H9 (cell line): ENCODE results near the gene FAU. TPM values are rescaled to one million over a fixed set of nuclear protein-coding genes. Genes with fewer than 3 reads are reported as not detected.

Experiments
- DNase-seq: peaks from one replicate; pipeline ENCODE4 v3.0.0-alpha.2; 2017
- H2AFZ ChIP-seq: one replicate; pipeline ENCODE4 v1.6.1; 2013; ENCODE audit warnings: mild to moderate bottlenecking, low read length, control low read depth, moderate library complexity
- H2AK5ac ChIP-seq: 2 replicates; pipeline ENCODE4 v1.6.1; 2013; ENCODE audit warnings: low read length, control low read depth, mixed read lengths; ENCODE audit not compliant: insufficient read length
- H2BK120ac ChIP-seq: one replicate; pipeline ENCODE4 v1.6.1; 2013; ENCODE audit warnings: low read depth, mild to moderate bottlenecking, low read length, control low read depth, inconsistent platforms; ENCODE audit not compliant: poor library complexity, severe bottlenecking
- H2BK12ac ChIP-seq: 2 replicates; pipeline ENCODE4 v1.6.1; 2013; ENCODE audit warnings: low read length, control low read depth, mixed read lengths, low read depth; ENCODE audit not compliant: insufficient read length
- H2BK15ac ChIP-seq: 2 replicates; pipeline ENCODE4 v1.6.1; 2013; ENCODE audit warnings: low read depth, low read length, control low read depth
- H2BK20ac ChIP-seq: one replicate; pipeline ENCODE4 v1.6.1; 2013; ENCODE audit warnings: low read depth, mild to moderate bottlenecking, low read length, control low read depth, inconsistent platforms; ENCODE audit not compliant: poor library complexity, severe bottlenecking
- H2BK5ac ChIP-seq: 2 replicates; pipeline ENCODE4 v1.6.1; 2013; ENCODE audit warnings: low read length, control low read depth, mixed read lengths; ENCODE audit not compliant: insufficient read length
- H3K14ac ChIP-seq: 2 replicates; pipeline ENCODE4 v1.6.1; 2013; ENCODE audit warnings: low read length, control low read depth; ENCODE audit not compliant: insufficient read depth
- H3K18ac ChIP-seq: 2 replicates; pipeline ENCODE4 v1.6.1; 2013; ENCODE audit warnings: low read depth, mild to moderate bottlenecking, mixed read lengths, low read length, control low read depth; ENCODE audit not compliant: insufficient read length
- H3K23ac ChIP-seq: 2 replicates; pipeline ENCODE4 v1.6.1; 2013; ENCODE audit warnings: low read length, control low read depth, mixed read lengths, low read depth; ENCODE audit not compliant: insufficient read length
- H3K23me2 ChIP-seq: 2 replicates; pipeline ENCODE4 v1.6.1; 2013; ENCODE audit warnings: low read depth, mild to moderate bottlenecking, mixed read lengths, low read length, control low read depth; ENCODE audit not compliant: insufficient read length, poor library complexity, severe bottlenecking
- H3K27ac ChIP-seq: 2 replicates; pipeline ENCODE4 v1.5.1; 2013; ENCODE audit warnings: low read length, control low read depth, mixed read lengths, low read depth; ENCODE audit not compliant: insufficient read length
- H3K27me3 ChIP-seq: 2 replicates; pipeline ENCODE4 v1.6.1; 2013; ENCODE audit warnings: low read length, control low read depth, inconsistent platforms; ENCODE audit not compliant: insufficient read depth
- H3K4ac ChIP-seq: 2 replicates; pipeline ENCODE4 v1.6.1; 2013; ENCODE audit warnings: low read depth, mild to moderate bottlenecking, control low read depth, inconsistent platforms, low read length, moderate library complexity
- H3K4me1 ChIP-seq: 2 replicates; pipeline ENCODE4 v1.6.1; 2013; ENCODE audit warnings: low read length, control low read depth, inconsistent platforms; ENCODE audit not compliant: insufficient read depth
- H3K4me2 ChIP-seq: 2 replicates; pipeline ENCODE4 v1.6.1; 2013; ENCODE audit warnings: low read length, control low read depth, mixed read lengths; ENCODE audit not compliant: insufficient read length, insufficient read depth
- H3K56ac ChIP-seq: 2 replicates; pipeline ENCODE4 v1.6.1; 2013; ENCODE audit warnings: low read depth, mild to moderate bottlenecking, mixed read lengths, low read length, control low read depth; ENCODE audit not compliant: insufficient read length
- H3K79me1 ChIP-seq: 2 replicates; pipeline ENCODE4 v1.6.1; 2013; ENCODE audit warnings: low read depth, mild to moderate bottlenecking, moderate library complexity, low read length, control low read depth, inconsistent platforms; ENCODE audit not compliant: insufficient read depth, poor library complexity, severe bottlenecking
- H3K79me2 ChIP-seq: 2 replicates; pipeline ENCODE4 v1.6.1; 2013; ENCODE audit warnings: low read length, control low read depth, inconsistent platforms; ENCODE audit not compliant: insufficient read depth
- H3K9ac ChIP-seq: 2 replicates; pipeline ENCODE4 v1.6.1; 2013; ENCODE audit warnings: low read length, control low read depth, mixed read lengths; ENCODE audit not compliant: insufficient read length; ENCODE audit errors: extremely low read depth
- H3K9me3 ChIP-seq: one replicate; pipeline ENCODE4 v1.6.1; 2013; ENCODE audit warnings: low read depth, low read length, inconsistent platforms; ENCODE audit not compliant: control insufficient read depth
- H3T11ph ChIP-seq: one replicate; pipeline ENCODE4 v1.6.1; 2013; ENCODE audit warnings: mild to moderate bottlenecking, low read length, control low read depth, inconsistent platforms
- H4K20me1 ChIP-seq: one replicate; pipeline ENCODE4 v1.6.1; 2013; ENCODE audit not compliant: control insufficient read depth, insufficient read length, insufficient read depth
- H4K5ac ChIP-seq: 2 replicates; pipeline ENCODE4 v1.6.1; 2013; ENCODE audit warnings: low read depth, mild to moderate bottlenecking, mixed read lengths, low read length, control low read depth; ENCODE audit not compliant: insufficient read length
- H4K8ac ChIP-seq: replicated peaks from 2 replicates; pipeline ENCODE4 v1.6.1; 2013; ENCODE audit warnings: low read length, control low read depth, mixed read lengths, low read depth; ENCODE audit not compliant: insufficient read length
- H4K91ac ChIP-seq: 2 replicates; pipeline ENCODE4 v1.6.1; 2013; ENCODE audit warnings: low read depth, mild to moderate bottlenecking, moderate library complexity, mixed read lengths, low read length, control low read depth; ENCODE audit not compliant: insufficient read length
- H3K27ac Mint-ChIP-seq, 3 experiments: 2 replicates in 2 of 3; 3 replicates in 1 of 3; pipeline ENCODE4 v1.8.0; 2020 to 2021; ENCODE audit warnings: mixed read lengths in 3 of 3, mild to moderate bottlenecking in 1 of 3, moderate library complexity in 1 of 3
- H3K27me3 Mint-ChIP-seq: 2 replicates; pipeline ENCODE4 v1.8.0; 2021; ENCODE audit warnings: low read depth, mild to moderate bottlenecking, moderate library complexity, mixed read lengths
- H3K36me3 Mint-ChIP-seq, 3 experiments: 2 replicates in 2 of 3; 3 replicates in 1 of 3; pipeline ENCODE4 v1.8.0; 2020 to 2021; ENCODE audit warnings: low read depth in 3 of 3, mixed read lengths in 3 of 3; ENCODE audit not compliant: insufficient read depth in 1 of 3
- H3K4me1 Mint-ChIP-seq, 2 experiments: 2 replicates each; pipeline ENCODE4 v1.8.0; 2020; ENCODE audit warnings: mixed read lengths in 2 of 2
- H3K4me3 Mint-ChIP-seq, 2 experiments: 2 replicates in 1 of 2; 3 replicates in 1 of 2; pipeline ENCODE4 v1.8.0; 2020 to 2021; ENCODE audit warnings: mild to moderate bottlenecking in 2 of 2, mixed read lengths in 2 of 2, moderate library complexity in 1 of 2
- H3K9me3 Mint-ChIP-seq, 2 experiments: 2 replicates in 1 of 2; 3 replicates in 1 of 2; pipeline ENCODE4 v1.8.0; 2020; ENCODE audit warnings: mild to moderate bottlenecking in 2 of 2, mixed read lengths in 2 of 2, moderate library complexity in 1 of 2
- WGBS: extraction: QIAGEN DNeasy Blood & Tissue Kit; methylation state at CpG from one replicate; pipeline ENCODE4 v1.1.7; 2013; ENCODE audit warnings: missing lambda C conversion rate, low lambda C conversion rate, mixed read lengths; ENCODE audit not compliant: insufficient read length; ENCODE audit errors: extremely low coverage; 5-methylcytosine and 5-hydroxymethylcytosine counted together
- total RNA-seq: library from RNA; stranded (reverse); gene quantifications from 2 replicates; pipeline ENCODE4 v1.2.1, GENCODE V29; 2021
- TF ChIP-seq, protein P1 (sequence below): fragments of 200-600 bp; sonication (generic); conservative IDR thresholded peaks from 3 replicates; pipeline ENCODE4 v1.8.0; 2021; ENCODE audit warnings: antibody characterized with exemption, mild to moderate bottlenecking

Gene FAU
- total RNA-seq, 1 experiment from 2014 or later, result 898 TPM

GRCh38 chr11:65131417-65131776 is 9.5 kb upstream of the FAU start:
- Mint-ChIP-seq H3K4me3 (no peak overlapping the region), H3K27ac (no peak overlapping the region; a peak in 2 of 7 replicates), H3K36me3 (peaks cover 8 to 46% (median 42%) of the 10 kb centered on the region in 3 experiments; a peak in 6 of 7 replicates), H3K9me3 (no peaks in the 10 kb centered on the region; a peak in 1 of 5 replicates), H3K4me1 (peaks cover 17 to 22% of the 10 kb centered on the region in 2 experiments), H3K27me3 (no peaks in the 10 kb centered on the region)
- no peak overlapping the region for H3T11ph ChIP-seq
- H4K91ac ChIP-seq, result no peak overlapping the region
- no peak overlapping the region for H3K18ac ChIP-seq
- no peaks in the 10 kb centered on the region for H3K27me3 ChIP-seq
- no peak overlapping the region for H3K14ac ChIP-seq
- no peaks in the 10 kb centered on the region for H3K9me3 ChIP-seq
- H3K79me2 ChIP-seq, result no peaks in the 10 kb centered on the region
- no peaks in the 10 kb centered on the region for H4K20me1 ChIP-seq
- no peak overlapping the region for H2AK5ac ChIP-seq
- TF ChIP-seq, protein P1, sequence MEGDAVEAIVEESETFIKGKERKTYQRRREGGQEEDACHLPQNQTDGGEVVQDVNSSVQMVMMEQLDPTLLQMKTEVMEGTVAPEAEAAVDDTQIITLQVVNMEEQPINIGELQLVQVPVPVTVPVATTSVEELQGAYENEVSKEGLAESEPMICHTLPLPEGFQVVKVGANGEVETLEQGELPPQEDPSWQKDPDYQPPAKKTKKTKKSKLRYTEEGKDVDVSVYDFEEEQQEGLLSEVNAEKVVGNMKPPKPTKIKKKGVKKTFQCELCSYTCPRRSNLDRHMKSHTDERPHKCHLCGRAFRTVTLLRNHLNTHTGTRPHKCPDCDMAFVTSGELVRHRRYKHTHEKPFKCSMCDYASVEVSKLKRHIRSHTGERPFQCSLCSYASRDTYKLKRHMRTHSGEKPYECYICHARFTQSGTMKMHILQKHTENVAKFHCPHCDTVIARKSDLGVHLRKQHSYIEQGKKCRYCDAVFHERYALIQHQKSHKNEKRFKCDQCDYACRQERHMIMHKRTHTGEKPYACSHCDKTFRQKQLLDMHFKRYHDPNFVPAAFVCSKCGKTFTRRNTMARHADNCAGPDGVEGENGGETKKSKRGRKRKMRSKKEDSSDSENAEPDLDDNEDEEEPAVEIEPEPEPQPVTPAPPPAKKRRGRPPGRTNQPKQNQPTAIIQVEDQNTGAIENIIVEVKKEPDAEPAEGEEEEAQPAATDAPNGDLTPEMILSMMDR, result no peak
- no peak overlapping the region for H3K23ac ChIP-seq
- H2AFZ ChIP-seq, result no peak overlapping the region
- no peak overlapping the region for H2BK20ac ChIP-seq
- peaks cover 14% of the 10 kb centered on the region for H3K23me2 ChIP-seq
- no CpG with 5 or more reads among the region's 3 CpGs for WGBS
- no peak overlapping the region for H3K27ac ChIP-seq
- no peak overlapping the region for H3K56ac ChIP-seq
- no peak overlapping the region for H3K4ac ChIP-seq
- H3K9ac ChIP-seq, result no peak overlapping the region
- H3K79me1 ChIP-seq, result no peaks in the 10 kb centered on the region
- no peak overlapping the region for H4K8ac ChIP-seq
- no peak overlapping the region for H4K5ac ChIP-seq
- no peaks in the 10 kb centered on the region for H3K4me1 ChIP-seq
- no peak overlapping the region for H2BK15ac ChIP-seq
- no peak overlapping the region for H2BK120ac ChIP-seq
- H3K4me2 ChIP-seq, result no peak overlapping the region
- H2BK5ac ChIP-seq, result no peak overlapping the region
- DNase-seq, result no peak
- H2BK12ac ChIP-seq, result no peak overlapping the region
